ENCODE data around the gene NCLN.

NCLN gene

DNA sequence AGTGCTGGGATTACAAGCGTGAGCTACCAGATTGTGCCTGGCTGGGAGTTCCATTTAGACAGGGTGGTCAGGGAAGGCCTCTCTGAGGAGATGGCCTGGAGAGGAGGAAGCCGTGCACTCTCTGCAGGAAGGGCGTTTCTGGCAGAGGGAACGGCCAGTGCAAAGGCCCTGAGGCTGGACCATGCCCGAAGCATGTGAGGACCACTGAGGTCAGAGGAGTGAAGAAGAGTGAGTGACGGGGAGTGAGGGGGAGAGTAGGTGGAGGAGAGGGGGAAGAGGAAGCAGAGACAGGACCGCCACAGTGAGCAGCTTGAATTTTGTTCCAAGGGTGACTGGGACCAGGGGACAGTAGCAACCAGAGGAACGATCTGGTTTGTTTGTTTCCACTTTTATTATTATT, 71.3 kb downstream of the NCLN start:
- TF ChIP-seq USF1 (IDR thresholded peaks at IDR 0.05) (no peak), FOXM1 (IDR thresholded peaks at IDR 0.05; ENCODE audit: borderline replicate concordance, low read depth) (no peak), NFIC (IDR thresholded peaks at IDR 0.05) (no peak), EP300 (IDR thresholded peaks at IDR 0.05; ENCODE audit: borderline replicate concordance) (no peak), RAD21 (IDR thresholded peaks at IDR 0.05; ENCODE audit: low read depth) (no peak), EGR1 (IDR thresholded peaks at IDR 0.05) (no peak), TEAD4 (IDR thresholded peaks at IDR 0.05) (no peak), YY1 (IDR thresholded peaks at IDR 0.05; ENCODE audit: low read depth) (no peak), TAF1 (IDR thresholded peaks at IDR 0.05; ENCODE audit: low read depth) (no peak), CREB1 (IDR thresholded peaks at IDR 0.05; ENCODE audit: low read depth) (no peak)
- TF ChIP-seq, protein P1, sequence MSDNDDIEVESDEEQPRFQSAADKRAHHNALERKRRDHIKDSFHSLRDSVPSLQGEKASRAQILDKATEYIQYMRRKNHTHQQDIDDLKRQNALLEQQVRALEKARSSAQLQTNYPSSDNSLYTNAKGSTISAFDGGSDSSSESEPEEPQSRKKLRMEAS (IDR thresholded peaks at IDR 0.05) = no peak
- TF ChIP-seq, protein P2, sequence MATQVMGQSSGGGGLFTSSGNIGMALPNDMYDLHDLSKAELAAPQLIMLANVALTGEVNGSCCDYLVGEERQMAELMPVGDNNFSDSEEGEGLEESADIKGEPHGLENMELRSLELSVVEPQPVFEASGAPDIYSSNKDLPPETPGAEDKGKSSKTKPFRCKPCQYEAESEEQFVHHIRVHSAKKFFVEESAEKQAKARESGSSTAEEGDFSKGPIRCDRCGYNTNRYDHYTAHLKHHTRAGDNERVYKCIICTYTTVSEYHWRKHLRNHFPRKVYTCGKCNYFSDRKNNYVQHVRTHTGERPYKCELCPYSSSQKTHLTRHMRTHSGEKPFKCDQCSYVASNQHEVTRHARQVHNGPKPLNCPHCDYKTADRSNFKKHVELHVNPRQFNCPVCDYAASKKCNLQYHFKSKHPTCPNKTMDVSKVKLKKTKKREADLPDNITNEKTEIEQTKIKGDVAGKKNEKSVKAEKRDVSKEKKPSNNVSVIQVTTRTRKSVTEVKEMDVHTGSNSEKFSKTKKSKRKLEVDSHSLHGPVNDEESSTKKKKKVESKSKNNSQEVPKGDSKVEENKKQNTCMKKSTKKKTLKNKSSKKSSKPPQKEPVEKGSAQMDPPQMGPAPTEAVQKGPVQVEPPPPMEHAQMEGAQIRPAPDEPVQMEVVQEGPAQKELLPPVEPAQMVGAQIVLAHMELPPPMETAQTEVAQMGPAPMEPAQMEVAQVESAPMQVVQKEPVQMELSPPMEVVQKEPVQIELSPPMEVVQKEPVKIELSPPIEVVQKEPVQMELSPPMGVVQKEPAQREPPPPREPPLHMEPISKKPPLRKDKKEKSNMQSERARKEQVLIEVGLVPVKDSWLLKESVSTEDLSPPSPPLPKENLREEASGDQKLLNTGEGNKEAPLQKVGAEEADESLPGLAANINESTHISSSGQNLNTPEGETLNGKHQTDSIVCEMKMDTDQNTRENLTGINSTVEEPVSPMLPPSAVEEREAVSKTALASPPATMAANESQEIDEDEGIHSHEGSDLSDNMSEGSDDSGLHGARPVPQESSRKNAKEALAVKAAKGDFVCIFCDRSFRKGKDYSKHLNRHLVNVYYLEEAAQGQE (IDR thresholded peaks at IDR 0.05; ENCODE audit: low read depth) = no peak

Data from Ishikawa (cell line).